ENCODE results near the gene FRMD4B.

GRCh38 chr3:69166446-69166845 is 219.4 kb downstream of the FRMD4B start:
- no peak for TF ChIP-seq CTCF (IDR thresholded peaks at IDR 0.05; ENCODE audit: borderline replicate concordance, extremely low read depth, low read length, poor library complexity, severe bottlenecking)
- TF ChIP-seq EZH2 (IDR thresholded peaks at IDR 0.05; ENCODE audit: borderline replicate concordance, low read depth, low read length, severe bottlenecking) = no peak

Data from DND-41 (cell line).